Adrenal gland (tissue), 12 donors: ENCODE results near the gene COL26A1. TPM values are rescaled to one million over a fixed set of nuclear protein-coding genes. Genes with fewer than 3 reads are reported as not detected.

ENCODE experiments used
- DNase-seq, 7 donors: peaks; one replicate each; pipeline ENCODE4 v3.0.0-alpha.2; 2019 to 2020
- H3K27ac ChIP-seq, 5 donors: fragments of 200-600 bp; sonication (generic) in 4 of 5; 1 replicate in 3 of 5; 2 replicates in 2 of 5; pipeline versions ENCODE4 v1.5.1 to v1.8.0; 2016 to 2020; ENCODE audit warnings: mild to moderate bottlenecking in 1 of 5
- H3K27me3 ChIP-seq: fragments of 200-600 bp; 2 replicates; pipeline ENCODE4 v1.8.0; 2021
- H3K36me3 ChIP-seq, 2 donors: fragments of 200-600 bp; replicated peaks in 1 of 2; 1 replicate in 1 of 2; 2 replicates in 1 of 2; pipeline versions ENCODE4 v1.5.1 to v1.8.0; 2018 to 2022
- H3K4me1 ChIP-seq, 2 donors: fragments of 200-600 bp; replicated peaks in 1 of 2; 1 replicate in 1 of 2; 2 replicates in 1 of 2; pipeline versions ENCODE4 v1.5.1 to v1.8.0; 2018 to 2021
- H3K4me3 ChIP-seq, 4 donors: fragments of 200-600 bp; sonication (generic) in 3 of 4; one replicate each; pipeline ENCODE4 v1.5.1; 2016 to 2018
- H3K9me3 ChIP-seq, 3 donors: fragments of 200-600 bp; sonication (generic) in 1 of 3; replicated peaks in 1 of 3; 1 replicate in 2 of 3; 2 replicates in 1 of 3; pipeline versions ENCODE4 v1.5.1 to v1.8.0; 2016 to 2021
- POLR2A ChIP-seq, 2 donors: fragments of 450-650 bp; IDR thresholded peaks; one replicate each; pipeline ENCODE4 v1.6.1; 2017; ENCODE audit warnings: antibody characterized with exemption in 2 of 2, mild to moderate bottlenecking in 2 of 2, moderate library complexity in 1 of 2
- WGBS, 4 donors: extraction: QIAGEN DNeasy Blood & Tissue Kit in 2 of 4; methylation state at CpG; one replicate each; pipeline versions ENCODE4 v1.1.5 to v1.1.7; 2013 to 2017; 5-methylcytosine and 5-hydroxymethylcytosine counted together
- intact Hi-C, 2 donors: fragments of 100-400 bp; cut with DNase I; formaldehyde crosslinking; loops; one replicate each; pipeline versions ENCODE4 v1.14.1 to v1.15.0; 2022 to 2023
- polyA plus RNA-seq, 3 donors: library from polyadenylated mRNA; stranded (reverse); fragments of 200-250 nt in 2 of 3; fragments of 350-450 nt in 1 of 3; fragmentation: Illumina TruSeq in 1 of 3; extraction: RNeasy Lipid Tissue Mini Kit (QIAGEN cat#74804) in 1 of 3; gene quantifications; one replicate each; pipeline ENCODE4 v1.2.3, GENCODE V29; 2013 to 2014
- total RNA-seq, 9 donors: library from RNA; depleted of rRNA in 4 of 9; stranded (reverse); fragments of >200 nt in 4 of 9; fragments of 120-200 nt in 1 of 9; fragmentation: NEBNext Ultra II Directional in 1 of 9; extraction: Animal tissue kit (Norgen Biotek cat#: 25700) in 1 of 9; gene quantifications; one replicate each; pipeline versions ENCODE4 v1.1.0 to v1.2.4, GENCODE V29; 2013 to 2023
- TF ChIP-seq, protein P1 (sequence below), 6 experiments: fragments of 450-650 bp in 4 of 6; fragments of 200-600 bp in 2 of 6; sonication (generic) in 1 of 6; IDR thresholded peaks; 1 replicate in 5 of 6; 2 replicates in 1 of 6; pipeline versions ENCODE4 v1.5.1 to v1.8.0; 2016 to 2021; ENCODE audit warnings: antibody characterized with exemption in 6 of 6, mild to moderate bottlenecking in 2 of 6, moderate library complexity in 1 of 6
- donor health status: healthy with polysubstance abuse.
- donor health status: Bipolar disorder and iron deficiency.
- donor health status: DM: yes; HTN: yes; CAD: no.
- donor health status: DM: no; HTN: no; CAD: no.
- donor health status: DM: no; HTN: no; CAD: no.
- donor health status: DM: yes; HTN: yes; CAD: no.

Gene COL26A1
- total and polyA plus RNA-seq, 12 donors, result 0.64 to 18.8 (median 4.6) TPM

DNA sequence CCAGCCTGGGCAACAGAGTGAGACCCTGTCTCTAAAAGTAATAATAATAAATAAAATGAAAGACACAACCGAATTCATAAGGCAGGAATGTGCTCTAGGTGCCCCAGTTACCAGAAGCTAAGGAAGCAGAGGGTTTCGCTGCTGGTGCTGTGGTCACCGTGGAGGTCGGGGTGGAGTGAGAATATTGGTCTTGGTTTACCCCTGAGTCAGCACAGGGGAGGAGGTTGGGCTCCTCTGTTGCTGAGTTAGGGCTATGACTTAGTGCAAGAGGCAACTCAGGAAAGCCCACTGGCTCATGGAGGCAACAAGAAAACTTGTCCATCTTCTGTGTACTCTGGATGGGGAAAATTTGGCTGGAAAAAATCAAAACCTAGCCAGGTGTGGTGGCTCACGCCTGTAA lies 149.3 kb downstream of the COL26A1 start:
- H3K27ac ChIP-seq, result no peak overlapping the region
- TF ChIP-seq, protein P1, sequence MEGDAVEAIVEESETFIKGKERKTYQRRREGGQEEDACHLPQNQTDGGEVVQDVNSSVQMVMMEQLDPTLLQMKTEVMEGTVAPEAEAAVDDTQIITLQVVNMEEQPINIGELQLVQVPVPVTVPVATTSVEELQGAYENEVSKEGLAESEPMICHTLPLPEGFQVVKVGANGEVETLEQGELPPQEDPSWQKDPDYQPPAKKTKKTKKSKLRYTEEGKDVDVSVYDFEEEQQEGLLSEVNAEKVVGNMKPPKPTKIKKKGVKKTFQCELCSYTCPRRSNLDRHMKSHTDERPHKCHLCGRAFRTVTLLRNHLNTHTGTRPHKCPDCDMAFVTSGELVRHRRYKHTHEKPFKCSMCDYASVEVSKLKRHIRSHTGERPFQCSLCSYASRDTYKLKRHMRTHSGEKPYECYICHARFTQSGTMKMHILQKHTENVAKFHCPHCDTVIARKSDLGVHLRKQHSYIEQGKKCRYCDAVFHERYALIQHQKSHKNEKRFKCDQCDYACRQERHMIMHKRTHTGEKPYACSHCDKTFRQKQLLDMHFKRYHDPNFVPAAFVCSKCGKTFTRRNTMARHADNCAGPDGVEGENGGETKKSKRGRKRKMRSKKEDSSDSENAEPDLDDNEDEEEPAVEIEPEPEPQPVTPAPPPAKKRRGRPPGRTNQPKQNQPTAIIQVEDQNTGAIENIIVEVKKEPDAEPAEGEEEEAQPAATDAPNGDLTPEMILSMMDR (IDR thresholded peaks at IDR 0.05), result no peak
- no peaks in the 10 kb centered on the region for H3K9me3 ChIP-seq
- H3K27me3 ChIP-seq, result no peaks in the 10 kb centered on the region
- H3K4me1 ChIP-seq, result peaks cover 0 to 8% of the 10 kb centered on the region in 2 donors
- no peaks in the 10 kb centered on the region for H3K36me3 ChIP-seq
- no peak overlapping the region for H3K4me3 ChIP-seq
- 79 to 86% (median 82%) methylated on average over 5 of the region's 5 CpGs for WGBS, 4 donors
- DNase-seq, result no peak
- intact Hi-C loops, result no loop called here

DNA sequence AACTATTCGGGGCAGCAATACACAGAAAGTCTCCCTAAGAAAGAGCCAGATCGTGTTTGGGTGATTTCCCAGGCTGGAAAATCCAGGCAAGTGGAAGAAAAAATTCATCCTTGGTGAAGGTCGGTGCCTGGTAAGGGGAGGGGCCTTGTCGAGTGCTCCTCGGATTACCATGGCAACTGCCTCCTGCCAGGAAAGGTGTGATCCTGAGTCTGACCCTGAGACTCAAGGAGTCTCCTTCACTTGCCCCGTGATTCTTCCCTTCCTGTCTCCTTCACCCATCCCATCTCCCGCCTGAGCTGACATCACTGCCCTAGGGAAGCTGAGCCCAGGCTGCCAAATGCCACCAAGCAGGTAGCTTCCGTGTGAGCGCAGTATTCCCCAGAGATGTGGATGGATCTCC lies 154.2 kb downstream of the COL26A1 start:
- Histone ChIP-seq H3K9me3 (no peaks in the 10 kb centered on the region), H3K27me3 (no peaks in the 10 kb centered on the region), H3K36me3 (no peaks in the 10 kb centered on the region), H3K4me3 (no peak overlapping the region), H3K4me1 (peaks cover 0 to 16% of the 10 kb centered on the region in 2 donors), H3K27ac (peak overlapping the region in 2 of 5 donors; percentile 61 to 66)
- peak in 2 of 7 donors; percentile 50 to 51 for DNase-seq
- no peak for TF ChIP-seq POLR2A (IDR thresholded peaks at IDR 0.05)
- TF ChIP-seq, protein P1 (IDR thresholded peaks at IDR 0.05), result no peak
- 49 to 60% (median 58%) methylated on average over 9 of the region's 9 CpGs for WGBS, 4 donors
- intact Hi-C loops, result no loop called here

DNA sequence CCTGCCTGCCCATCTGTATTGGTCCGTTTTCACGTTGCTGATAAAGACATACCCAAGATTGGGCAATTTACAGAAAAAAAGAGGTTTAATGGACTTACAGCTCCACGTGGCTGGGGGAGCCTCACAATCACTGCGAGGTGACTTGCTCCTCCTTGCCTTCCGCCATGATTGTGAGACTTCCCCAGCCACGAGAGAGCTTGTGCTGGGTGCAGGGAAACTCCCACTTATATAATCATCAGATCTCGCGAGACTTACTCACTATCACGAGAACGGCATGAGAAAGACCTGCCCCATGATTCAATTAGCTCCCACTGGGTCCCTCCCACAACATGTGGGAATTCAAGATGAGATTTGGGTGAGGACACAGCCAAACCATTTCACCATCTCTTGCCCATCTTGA lies 154.6 kb downstream of the COL26A1 start:
- H3K27me3 ChIP-seq, result no peaks in the 10 kb centered on the region
- no peaks in the 10 kb centered on the region for H3K36me3 ChIP-seq
- no peak overlapping the region for H3K4me3 ChIP-seq
- H3K9me3 ChIP-seq, result no peaks in the 10 kb centered on the region
- TF ChIP-seq, protein P1 (IDR thresholded peaks at IDR 0.05), result no peak
- TF ChIP-seq POLR2A (IDR thresholded peaks at IDR 0.05), result no peak
- intact Hi-C loops, result no loop called here
- H3K4me1 ChIP-seq, result peaks cover 0 to 16% of the 10 kb centered on the region in 2 donors
- H3K27ac ChIP-seq, result no peak overlapping the region
- DNase-seq, result no peak
- WGBS, 4 donors, result 85 to 86% (median 85%) methylated on average over 9 to 10 of the region's 10 CpGs

DNA sequence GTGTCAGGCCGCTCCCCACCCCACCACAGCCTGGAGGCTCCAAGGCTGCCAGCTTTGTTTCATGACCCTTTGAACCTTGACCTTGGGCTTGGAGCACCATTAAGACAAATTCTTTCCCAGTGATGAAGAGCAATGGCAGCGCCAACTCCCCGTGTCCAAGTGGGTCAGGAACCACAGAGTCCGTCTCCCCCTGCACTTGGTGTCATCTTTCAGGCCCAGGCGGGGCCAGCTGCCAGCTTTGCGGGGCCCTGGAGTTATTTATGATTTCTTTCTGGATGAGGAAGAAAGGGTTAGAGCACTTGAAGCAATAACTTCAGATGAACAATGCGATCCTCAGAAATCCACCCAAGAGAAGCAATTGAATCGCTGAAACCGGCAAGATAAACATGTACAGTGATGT lies 155.7 kb downstream of the COL26A1 start:
- intact Hi-C loops, result no loop called here
- peak; percentile 53 to 86 (median 70) for DNase-seq
- H3K4me3 ChIP-seq, result no peak overlapping the region
- H3K9me3 ChIP-seq, result no peaks in the 10 kb centered on the region
- no peak for TF ChIP-seq POLR2A (IDR thresholded peaks at IDR 0.05)
- TF ChIP-seq, protein P1 (IDR thresholded peaks at IDR 0.05), result no peak
- no peaks in the 10 kb centered on the region for H3K27me3 ChIP-seq
- WGBS, 4 donors, result 19 to 36% (median 27%) methylated on average over 7 to 9 of the region's 9 CpGs
- H3K4me1 ChIP-seq, result peaks cover 0 to 16% of the 10 kb centered on the region in 2 donors
- H3K36me3 ChIP-seq, result no peaks in the 10 kb centered on the region
- H3K27ac ChIP-seq, result peak overlapping the region in 1 of 5 donors; percentile 52
